HEK293 (cell line): Measurements from ENCODE around the gene TOP3B.

ENCODE experiments used
- CTCF ChIA-PET: fragments of 350-600 bp; formaldehyde crosslinking; extraction: SDS; loops from one replicate; lab custom pipeline; 2021; ENCODE audit warnings: antibody characterized with exemption; lab: Yijun Ruan, JAX
- POLR2A ChIA-PET: fragments of 300-600 bp; formaldehyde crosslinking; extraction: SDS; loops from one replicate; lab custom pipeline; 2020; ENCODE audit warnings: antibody characterized with exemption, inconsistent platforms; lab: Yijun Ruan, JAX
- H3K27ac ChIP-seq: fragments of 200-500 bp; sonication (Bioruptor generic); 2 replicates; pipeline ENCODE4 v1.5.1; 2014; ENCODE audit warnings: low read depth, low read length, control low read depth, inconsistent platforms; ENCODE audit errors: extremely low read depth
- H3K36me3 ChIP-seq, 2 experiments: fragments of 200-500 bp in 1 of 2; sonication (Bioruptor generic) in 1 of 2; 1 replicate in 1 of 2; 2 replicates in 1 of 2; pipeline ENCODE4 v1.5.1; 2014 to 2017; ENCODE audit warnings: inconsistent platforms in 2 of 2, low read length in 2 of 2; ENCODE audit not compliant: control insufficient read depth in 2 of 2, insufficient read depth in 1 of 2
- H3K4me1 ChIP-seq: fragments of 200-500 bp; sonication (Bioruptor generic); 2 replicates; pipeline ENCODE4 v1.5.1; 2014; ENCODE audit warnings: mild to moderate bottlenecking, low read length, inconsistent platforms; ENCODE audit not compliant: control insufficient read depth, insufficient read depth
- H3K4me3 ChIP-seq: 2 replicates; pipeline ENCODE4 v1.5.1; 2011; ENCODE audit warnings: low read depth, mild to moderate bottlenecking, control low read depth, low read length, moderate library complexity
- H3K9me3 ChIP-seq: fragments of 200-500 bp; sonication (Bioruptor generic); 2 replicates; pipeline ENCODE4 v1.5.1; 2014; ENCODE audit warnings: low read depth, low read length, inconsistent platforms; ENCODE audit not compliant: control insufficient read depth, insufficient read depth
- BCL11B ChIP-seq: fragments of 450-650 bp; formaldehyde crosslinking; IDR thresholded peaks from 2 replicates; pipeline ENCODE4 v1.5.1; 2016; ENCODE audit warnings: low read depth, missing biosample characterization, missing genetic modification characterization
- GLIS1 ChIP-seq: fragments of 450-650 bp; formaldehyde crosslinking; IDR thresholded peaks from 2 replicates; pipeline ENCODE4 v1.5.1; 2016; ENCODE audit warnings: missing biosample characterization, missing genetic modification characterization
- HOXA7 ChIP-seq: sonication (generic); formaldehyde crosslinking; IDR thresholded peaks from 2 replicates; pipeline ENCODE4 v1.8.1; 2022; ENCODE audit warnings: missing genetic modification reagents, borderline replicate concordance
- HOXD13 ChIP-seq: sonication (generic); formaldehyde crosslinking; IDR thresholded peaks from 2 replicates; pipeline ENCODE4 v1.8.0; 2022; ENCODE audit warnings: missing genetic modification reagents, borderline replicate concordance
- IKZF3 ChIP-seq: fragments of 450-650 bp; IDR thresholded peaks from 2 replicates; pipeline ENCODE4 v1.5.0; 2018; ENCODE audit warnings: missing biosample characterization, mild to moderate bottlenecking, missing genetic modification characterization, moderate library complexity
- SCRT2 ChIP-seq: fragments of 450-650 bp; formaldehyde crosslinking; IDR thresholded peaks from 2 replicates; pipeline ENCODE4 v1.5.1; 2016; ENCODE audit warnings: missing biosample characterization, missing genetic modification characterization
- TRIM28 ChIP-seq: IDR thresholded peaks from 2 replicates; pipeline ENCODE4 v1.6.1; 2011; ENCODE audit warnings: low read length, control low read depth, borderline replicate concordance
- ZBTB1 ChIP-seq: fragments of 450-650 bp; formaldehyde crosslinking; IDR thresholded peaks from 2 replicates; pipeline ENCODE4 v1.5.1; 2016; ENCODE audit warnings: missing biosample characterization, missing genetic modification characterization
- ZFP3 ChIP-seq: fragments of 450-650 bp; formaldehyde crosslinking; IDR thresholded peaks from 2 replicates; pipeline ENCODE4 v1.5.1; 2016; ENCODE audit warnings: low read depth, missing biosample characterization, missing genetic modification characterization
- ZNF133 ChIP-seq: fragments of 450-650 bp; formaldehyde crosslinking; IDR thresholded peaks from 2 replicates; pipeline ENCODE4 v1.5.1; 2016; ENCODE audit warnings: missing biosample characterization, missing genetic modification characterization
- ZNF23 ChIP-seq: fragments of 450-650 bp; formaldehyde crosslinking; IDR thresholded peaks from 2 replicates; pipeline ENCODE4 v1.5.1; 2016; ENCODE audit warnings: missing biosample characterization, missing genetic modification characterization, borderline replicate concordance
- ZNF26 ChIP-seq: fragments of 450-650 bp; formaldehyde crosslinking; IDR thresholded peaks from 2 replicates; pipeline ENCODE4 v1.5.1; 2016; ENCODE audit warnings: missing biosample characterization, missing genetic modification characterization
- ZNF266 ChIP-seq: fragments of 450-650 bp; formaldehyde crosslinking; IDR thresholded peaks from 2 replicates; pipeline ENCODE4 v1.5.1; 2016; ENCODE audit warnings: missing biosample characterization, missing genetic modification characterization, low read depth
- ZNF324 ChIP-seq: fragments of 450-650 bp; formaldehyde crosslinking; IDR thresholded peaks from 2 replicates; pipeline ENCODE4 v1.5.1; 2016; ENCODE audit warnings: missing biosample characterization, missing genetic modification characterization
- ZNF37A ChIP-seq: fragments of 450-650 bp; IDR thresholded peaks from 2 replicates; pipeline ENCODE4 v1.5.1; 2018; ENCODE audit warnings: missing biosample characterization, missing genetic modification characterization
- ZNF596 ChIP-seq: fragments of 450-650 bp; IDR thresholded peaks from 2 replicates; pipeline ENCODE4 v1.5.0; 2018; ENCODE audit warnings: missing biosample characterization, mild to moderate bottlenecking, missing genetic modification characterization, moderate library complexity
- ZSCAN23 ChIP-seq: fragments of 450-650 bp; formaldehyde crosslinking; IDR thresholded peaks from 2 replicates; pipeline ENCODE4 v1.5.1; 2016; ENCODE audit warnings: missing biosample characterization, missing genetic modification characterization
- ZXDB ChIP-seq: fragments of 450-650 bp; formaldehyde crosslinking; IDR thresholded peaks from 2 replicates; pipeline ENCODE4 v1.5.1; 2016; ENCODE audit warnings: missing biosample characterization, missing genetic modification characterization
- TF ChIP-seq, protein P1 (sequence below): fragments of 450-650 bp; formaldehyde crosslinking; IDR thresholded peaks from 2 replicates; pipeline ENCODE4 v1.5.1; 2016; ENCODE audit warnings: missing biosample characterization, missing genetic modification characterization
- TF ChIP-seq, protein P2 (sequence below): fragments of 450-650 bp; formaldehyde crosslinking; IDR thresholded peaks from 2 replicates; pipeline ENCODE4 v1.5.1; 2017; ENCODE audit warnings: missing biosample characterization, missing genetic modification characterization

The TOP3B gene

GRCh38 chr22:22010358-22010757, 27.8 kb upstream of the TOP3B start:
- H3K4me1 ChIP-seq = no peaks in the 10 kb centered on the region
- TF ChIP-seq SCRT2 (tag by site-specific recombination) = no peak
- TF ChIP-seq ZNF23 = no peak
- no peak for TF ChIP-seq ZNF266 (tag by site-specific recombination)
- no peak for TF ChIP-seq ZNF133 (tag by site-specific recombination)
- TF ChIP-seq BCL11B (tag by site-specific recombination) = no peak
- no peak for TF ChIP-seq TRIM28
- TF ChIP-seq ZXDB (tag by site-specific recombination) = no peak
- TF ChIP-seq, protein P1, sequence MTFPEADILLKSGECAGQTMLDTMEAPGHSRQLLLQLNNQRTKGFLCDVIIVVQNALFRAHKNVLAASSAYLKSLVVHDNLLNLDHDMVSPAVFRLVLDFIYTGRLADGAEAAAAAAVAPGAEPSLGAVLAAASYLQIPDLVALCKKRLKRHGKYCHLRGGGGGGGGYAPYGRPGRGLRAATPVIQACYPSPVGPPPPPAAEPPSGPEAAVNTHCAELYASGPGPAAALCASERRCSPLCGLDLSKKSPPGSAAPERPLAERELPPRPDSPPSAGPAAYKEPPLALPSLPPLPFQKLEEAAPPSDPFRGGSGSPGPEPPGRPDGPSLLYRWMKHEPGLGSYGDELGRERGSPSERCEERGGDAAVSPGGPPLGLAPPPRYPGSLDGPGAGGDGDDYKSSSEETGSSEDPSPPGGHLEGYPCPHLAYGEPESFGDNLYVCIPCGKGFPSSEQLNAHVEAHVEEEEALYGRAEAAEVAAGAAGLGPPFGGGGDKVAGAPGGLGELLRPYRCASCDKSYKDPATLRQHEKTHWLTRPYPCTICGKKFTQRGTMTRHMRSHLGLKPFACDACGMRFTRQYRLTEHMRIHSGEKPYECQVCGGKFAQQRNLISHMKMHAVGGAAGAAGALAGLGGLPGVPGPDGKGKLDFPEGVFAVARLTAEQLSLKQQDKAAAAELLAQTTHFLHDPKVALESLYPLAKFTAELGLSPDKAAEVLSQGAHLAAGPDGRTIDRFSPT (tag by site-specific recombination) = no peak
- H3K27ac ChIP-seq = no peak overlapping the region
- POLR2A ChIA-PET = no interaction called here
- no peak overlapping the region for H3K4me3 ChIP-seq
- no peaks in the 10 kb centered on the region for H3K36me3 ChIP-seq
- CTCF ChIA-PET = interaction anchor here (0.6 to 1.1 kb wide), 2 partner anchors 26 to 38 kb away, joined by 3 read pairs; no protein-coding TSS in a partner anchor
- no peaks in the 10 kb centered on the region for H3K9me3 ChIP-seq

DNA sequence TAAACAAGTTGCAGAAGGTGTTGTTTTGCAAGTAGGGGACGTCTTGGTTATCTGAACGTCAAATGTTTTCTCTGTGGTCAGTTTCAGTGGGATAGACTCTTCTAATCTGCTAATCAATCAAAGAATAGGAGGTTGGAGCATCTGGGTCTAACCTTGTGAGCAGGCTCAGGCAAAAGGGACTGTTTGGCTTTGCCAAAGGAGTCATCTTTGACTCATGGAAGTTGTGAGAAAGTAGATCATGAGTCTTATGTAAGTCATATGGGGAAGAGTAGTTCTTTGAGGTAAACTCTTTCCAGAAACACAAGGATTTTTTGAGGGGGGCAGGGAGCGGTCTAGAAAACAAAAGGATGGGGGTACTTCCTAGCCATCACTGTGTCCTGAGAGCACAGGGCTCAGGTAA, 27.1 kb upstream of the TOP3B start:
- Histone ChIP-seq H3K36me3 (no peaks in the 10 kb centered on the region), H3K4me3 (no peak overlapping the region), H3K9me3 (no peaks in the 10 kb centered on the region), H3K4me1 (no peaks in the 10 kb centered on the region), H3K27ac (no peak overlapping the region)
- TF ChIP-seq GLIS1 (tag by site-specific recombination) = no peak
- TF ChIP-seq ZFP3 (tag by site-specific recombination) = no peak
- TF ChIP-seq ZNF37A (tag by site-specific recombination) = no peak
- no peak for TF ChIP-seq ZNF596 (tag by site-specific recombination)
- TF ChIP-seq ZNF324 (tag by site-specific recombination) = no peak
- TF ChIP-seq IKZF3 (tag by site-specific recombination) = no peak
- ChIA-PET CTCF (no interaction called here), POLR2A (no interaction called here)

- no peak overlapping the region for H3K4me3 ChIP-seq
- no peaks in the 10 kb centered on the region for H3K9me3 ChIP-seq
- H3K27ac ChIP-seq = no peak overlapping the region
- CTCF ChIA-PET = interaction anchor here (0.8 to 1.2 kb wide), 5 partner anchors 10 to 315 kb away, joined by 3 to 4 read pairs (median 4); no protein-coding TSS in a partner anchor
- H3K36me3 ChIP-seq = no peaks in the 10 kb centered on the region
- no peaks in the 10 kb centered on the region for H3K4me1 ChIP-seq
- no peak for TF ChIP-seq ZNF26
- no peak for TF ChIP-seq BCL11B (tag by site-specific recombination)
- no peak for TF ChIP-seq ZSCAN23
- TF ChIP-seq HOXA7 = no peak
- no peak for TF ChIP-seq IKZF3 (tag by site-specific recombination)
- TF ChIP-seq, protein P2, sequence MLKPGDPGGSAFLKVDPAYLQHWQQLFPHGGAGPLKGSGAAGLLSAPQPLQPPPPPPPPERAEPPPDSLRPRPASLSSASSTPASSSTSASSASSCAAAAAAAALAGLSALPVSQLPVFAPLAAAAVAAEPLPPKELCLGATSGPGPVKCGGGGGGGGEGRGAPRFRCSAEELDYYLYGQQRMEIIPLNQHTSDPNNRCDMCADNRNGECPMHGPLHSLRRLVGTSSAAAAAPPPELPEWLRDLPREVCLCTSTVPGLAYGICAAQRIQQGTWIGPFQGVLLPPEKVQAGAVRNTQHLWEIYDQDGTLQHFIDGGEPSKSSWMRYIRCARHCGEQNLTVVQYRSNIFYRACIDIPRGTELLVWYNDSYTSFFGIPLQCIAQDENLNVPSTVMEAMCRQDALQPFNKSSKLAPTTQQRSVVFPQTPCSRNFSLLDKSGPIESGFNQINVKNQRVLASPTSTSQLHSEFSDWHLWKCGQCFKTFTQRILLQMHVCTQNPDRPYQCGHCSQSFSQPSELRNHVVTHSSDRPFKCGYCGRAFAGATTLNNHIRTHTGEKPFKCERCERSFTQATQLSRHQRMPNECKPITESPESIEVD (tag by site-specific recombination) = no peak
- TF ChIP-seq HOXD13 (CRISPR knock-in tag) = no peak
- no peak for TF ChIP-seq ZBTB1 (tag by site-specific recombination)
- TF ChIP-seq, all 188 proteins: peak for 0
- POLR2A ChIA-PET = no interaction called here
These were observed 24.0 kb upstream of the TOP3B start for GRCh38 chr22:22006596-22006990.
